Activated CD4-positive, alpha-beta T cell treated with anti-CD3 and anti-CD28 coated beads, Interleukin-2, amount 50 U/mL, for 1 hour (primary cell): ENCODE results near the gene FAM177A1.
A peak's percentile ranks its signal among the peaks of the same experiment; 100 is the strongest.
"Not testable (repeated sequence)": the region's sequence is repeated elsewhere in the genome, so short reads cannot be mapped to it uniquely, and the experiment has no call there.

Source experiments
- DNase-seq: peaks from one replicate; pipeline ENCODE4 v3.0.0-alpha.2; 2020

The FAM177A1 gene

GRCh38 chr14:35065731-35066130 is 19.7 kb downstream of the FAM177A1 start:
- DNase-seq = not testable (repeated sequence)

- DNase-seq = no peak
Observed at GRCh38 chr14:35068238-35069012, 22.4 kb downstream of the FAM177A1 start.

- DNase-seq = no peak
Observed at GRCh38 chr14:35072226-35072625, 26.2 kb downstream of the FAM177A1 start.

- no peak for DNase-seq
Observed at GRCh38 chr14:35073486-35073885, 27.4 kb downstream of the FAM177A1 start.

GRCh38 chr14:35078082-35078481 is 32.0 kb downstream of the FAM177A1 start:
- DNase-seq = no peak

- DNase-seq = no peak
Observed at GRCh38 chr14:35079742-35080141, 33.7 kb downstream of the FAM177A1 start.

GRCh38 chr14:35083530-35084150 is 37.6 kb downstream of the FAM177A1 start:
- DNase-seq = no peak

GRCh38 chr14:35085441-35085840 is 39.4 kb downstream of the FAM177A1 start:
- DNase-seq = no peak

GRCh38 chr14:35088514-35088913 is 42.4 kb downstream of the FAM177A1 start:
- no peak for DNase-seq

GRCh38 chr14:35094645-35095044 is 48.6 kb downstream of the FAM177A1 start:
- not testable (repeated sequence) for DNase-seq

- no peak for DNase-seq
Observed at GRCh38 chr14:35107866-35108265, 61.8 kb downstream of the FAM177A1 start.

GRCh38 chr14:35112641-35113040 is 66.6 kb downstream of the FAM177A1 start:
- no peak for DNase-seq

GRCh38 chr14:35113308-35113950 is 67.4 kb downstream of the FAM177A1 start:
- DNase-seq = no peak

- no peak for DNase-seq
Observed at GRCh38 chr14:35114036-35114435, 68.0 kb downstream of the FAM177A1 start.

GRCh38 chr14:35116242-35116641 is 70.2 kb downstream of the FAM177A1 start:
- no peak for DNase-seq

GRCh38 chr14:35117112-35117511 is 71.0 kb downstream of the FAM177A1 start:
- no peak for DNase-seq

GRCh38 chr14:35121026-35121886 is 75.2 kb downstream of the FAM177A1 start:
- peak; percentile 6 for DNase-seq

- DNase-seq = peak; percentile 91
Observed at GRCh38 chr14:35121887-35122695, 76.0 kb downstream of the FAM177A1 start, which contains the start of the genes PPP2R3C and PRORP. Gene PPP2R3C, minus strand, starts transcription at chr14:35121990. Its CDS starts 31 bp downstream, at chr14:35121959. Gene PRORP, plus strand, starts transcription at chr14:35122552. Its CDS starts 694 bp downstream, at chr14:35123246.

GRCh38 chr14:35122696-35123387 is 76.8 kb downstream of the FAM177A1 start:
- DNase-seq = no peak

- no peak for DNase-seq
Observed at GRCh38 chr14:35123388-35123703, 77.3 kb downstream of the FAM177A1 start.

- DNase-seq = no peak
Observed at GRCh38 chr14:35124127-35124526, 78.1 kb downstream of the FAM177A1 start.
